Prostate gland (tissue), 2 donors: ENCODE data around the gene ZBTB7B. TPM values are rescaled to one million over a fixed set of nuclear protein-coding genes. Genes with fewer than 3 reads are reported as not detected.

ENCODE experiments used
- DNase-seq: peaks from one replicate; pipeline ENCODE4 v3.0.0-alpha.2; 2019; ENCODE audit warnings: low spot score
- H3K27ac ChIP-seq, 2 donors: fragments of 200-600 bp; sonication (generic); 2 replicates each; pipeline ENCODE4 v1.5.1; 2017 to 2019
- H3K27me3 ChIP-seq: fragments of 200-600 bp; sonication (generic); replicated peaks from 2 replicates; pipeline ENCODE4 v1.5.1; 2019; ENCODE audit not compliant: insufficient read depth
- H3K36me3 ChIP-seq, 2 donors: fragments of 200-600 bp; sonication (generic); 1 replicate in 1 of 2; 2 replicates in 1 of 2; pipeline versions ENCODE4 v1.5.1 to v1.8.1; 2017 to 2019
- H3K4me1 ChIP-seq: fragments of 200-600 bp; sonication (generic); replicated peaks from 2 replicates; pipeline ENCODE4 v1.5.1; 2019
- H3K4me3 ChIP-seq, 2 donors: fragments of 200-600 bp; sonication (generic); 2 replicates each; pipeline ENCODE4 v1.5.1; 2017 to 2019
- H3K9me3 ChIP-seq: fragments of 200-600 bp; sonication (generic); 2 replicates; pipeline ENCODE4 v1.5.1; 2017
- POLR2A ChIP-seq: fragments of 450-650 bp; IDR thresholded peaks from one replicate; pipeline ENCODE4 v1.6.1; 2016; ENCODE audit warnings: antibody characterized with exemption, mild to moderate bottlenecking
- POLR2AphosphoS5 ChIP-seq: sonication (generic); formaldehyde crosslinking; IDR thresholded peaks from one replicate; pipeline ENCODE4 v1.6.1; 2017; ENCODE audit warnings: antibody characterized with exemption
- WGBS: methylation state at CpG from one replicate; pipeline ENCODE4 v1.1.5; 2018; 5-methylcytosine and 5-hydroxymethylcytosine counted together
- intact Hi-C: fragments of 100-400 bp; cut with DNase I; formaldehyde crosslinking; loops from one replicate; pipeline ENCODE4 v1.14.2; 2022
- total RNA-seq, 2 donors: library from RNA; depleted of rRNA; stranded (reverse); fragments of >200 nt; gene quantifications; one replicate each; pipeline ENCODE4 v1.1.0, GENCODE V29; 2016
- TF ChIP-seq, protein P1 (sequence below), 4 experiments: fragments of 200-600 bp in 2 of 4; fragments of 450-650 bp in 2 of 4; sonication (generic) in 2 of 4; IDR thresholded peaks; 1 replicate in 3 of 4; 2 replicates in 1 of 4; pipeline ENCODE4 v1.5.1; 2016 to 2019; ENCODE audit warnings: antibody characterized with exemption in 4 of 4, mild to moderate bottlenecking in 2 of 4, moderate library complexity in 2 of 4

The ZBTB7B gene
- total RNA-seq, 2 donors from 2014 or later = 60.0 to 103 TPM

DNA sequence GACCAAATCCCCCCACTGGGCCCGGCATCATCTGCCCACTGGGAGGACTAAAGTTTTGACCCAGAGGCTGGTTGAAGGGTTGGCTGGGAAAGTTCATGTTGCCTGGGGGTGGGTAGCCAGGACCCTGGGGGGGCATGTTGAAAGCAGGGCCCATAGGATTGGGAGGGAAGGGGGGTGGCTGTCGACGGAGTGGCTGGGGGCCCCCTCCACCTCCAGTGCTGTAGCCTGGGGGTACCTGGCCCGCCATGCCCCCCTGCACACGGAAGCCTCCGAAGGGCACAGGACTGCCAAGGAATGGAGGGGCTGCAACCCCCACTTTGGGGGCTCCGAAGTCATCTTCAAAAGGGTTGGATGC is 43.2 kb upstream of the ZBTB7B start:
- WGBS = 84% methylated on average over 7 of the region's 7 CpGs
- H3K9me3 ChIP-seq = no peaks in the 10 kb centered on the region
- DNase-seq = no peak
- H3K27me3 ChIP-seq = no peaks in the 10 kb centered on the region
- H3K4me1 ChIP-seq = peaks cover 26% of the 10 kb centered on the region
- no peak for TF ChIP-seq POLR2A
- TF ChIP-seq, protein P1, sequence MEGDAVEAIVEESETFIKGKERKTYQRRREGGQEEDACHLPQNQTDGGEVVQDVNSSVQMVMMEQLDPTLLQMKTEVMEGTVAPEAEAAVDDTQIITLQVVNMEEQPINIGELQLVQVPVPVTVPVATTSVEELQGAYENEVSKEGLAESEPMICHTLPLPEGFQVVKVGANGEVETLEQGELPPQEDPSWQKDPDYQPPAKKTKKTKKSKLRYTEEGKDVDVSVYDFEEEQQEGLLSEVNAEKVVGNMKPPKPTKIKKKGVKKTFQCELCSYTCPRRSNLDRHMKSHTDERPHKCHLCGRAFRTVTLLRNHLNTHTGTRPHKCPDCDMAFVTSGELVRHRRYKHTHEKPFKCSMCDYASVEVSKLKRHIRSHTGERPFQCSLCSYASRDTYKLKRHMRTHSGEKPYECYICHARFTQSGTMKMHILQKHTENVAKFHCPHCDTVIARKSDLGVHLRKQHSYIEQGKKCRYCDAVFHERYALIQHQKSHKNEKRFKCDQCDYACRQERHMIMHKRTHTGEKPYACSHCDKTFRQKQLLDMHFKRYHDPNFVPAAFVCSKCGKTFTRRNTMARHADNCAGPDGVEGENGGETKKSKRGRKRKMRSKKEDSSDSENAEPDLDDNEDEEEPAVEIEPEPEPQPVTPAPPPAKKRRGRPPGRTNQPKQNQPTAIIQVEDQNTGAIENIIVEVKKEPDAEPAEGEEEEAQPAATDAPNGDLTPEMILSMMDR (IDR thresholded peaks at IDR 0.05) = no peak
- no peak for TF ChIP-seq POLR2AphosphoS5
- H3K36me3 ChIP-seq = no peaks in the 10 kb centered on the region
- H3K4me3 ChIP-seq = no peak overlapping the region
- H3K27ac ChIP-seq = no peak overlapping the region
- intact Hi-C loops = no loop called here

DNA sequence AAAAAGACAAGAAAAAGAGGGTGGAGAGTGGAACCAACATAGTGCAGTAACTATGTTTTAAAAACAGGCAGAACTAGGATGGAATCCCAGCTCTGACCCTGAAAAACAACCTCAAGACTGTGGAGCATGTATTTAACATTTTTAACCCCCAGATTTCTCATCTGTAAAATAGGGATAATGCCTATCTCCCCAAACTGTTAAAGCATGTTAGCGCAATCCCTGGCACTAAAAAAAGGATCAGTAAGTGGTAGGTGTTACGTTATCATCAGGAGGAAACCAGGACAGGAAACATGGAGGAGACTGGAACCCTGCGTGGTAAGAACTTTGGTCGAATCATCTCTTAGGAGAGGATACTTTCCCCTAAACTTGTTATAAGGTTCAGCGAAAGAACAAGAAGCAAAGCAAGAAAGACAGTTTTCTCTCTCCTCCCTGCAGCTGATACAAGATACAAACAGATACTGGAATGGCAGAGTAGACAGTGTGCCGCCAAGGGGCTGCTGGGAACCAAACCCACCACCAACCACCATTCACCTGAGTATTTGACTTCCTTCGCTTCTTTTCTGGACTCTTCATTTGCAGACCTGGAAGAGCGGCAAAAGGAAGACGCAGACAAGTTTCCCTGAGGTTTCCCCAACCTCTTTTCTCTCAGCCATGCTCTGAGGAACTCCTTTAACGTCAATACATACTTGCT is 42.0 kb upstream of the ZBTB7B start:
- H3K27me3 ChIP-seq = no peaks in the 10 kb centered on the region
- intact Hi-C loops = loop anchor here (5.0 kb wide), 2 partner anchors 37 to 92 kb away; partner anchors contain the start of gene ADAM15
- H3K9me3 ChIP-seq = no peaks in the 10 kb centered on the region
- peak overlapping the region; percentile 70 to 88 for H3K4me3 ChIP-seq
- peaks cover 16% of the 10 kb centered on the region for H3K4me1 ChIP-seq
- TF ChIP-seq, protein P1 (IDR thresholded peaks at IDR 0.05) = no peak
- TF ChIP-seq POLR2AphosphoS5 (no peak), POLR2A (no peak)
- 25% methylated on average over 10 of the region's 10 CpGs for WGBS
- no peak for DNase-seq
- peaks cover 0 to 7% of the 10 kb centered on the region in 2 donors for H3K36me3 ChIP-seq
- H3K27ac ChIP-seq = peak overlapping the region; percentile 98 to 99

DNA sequence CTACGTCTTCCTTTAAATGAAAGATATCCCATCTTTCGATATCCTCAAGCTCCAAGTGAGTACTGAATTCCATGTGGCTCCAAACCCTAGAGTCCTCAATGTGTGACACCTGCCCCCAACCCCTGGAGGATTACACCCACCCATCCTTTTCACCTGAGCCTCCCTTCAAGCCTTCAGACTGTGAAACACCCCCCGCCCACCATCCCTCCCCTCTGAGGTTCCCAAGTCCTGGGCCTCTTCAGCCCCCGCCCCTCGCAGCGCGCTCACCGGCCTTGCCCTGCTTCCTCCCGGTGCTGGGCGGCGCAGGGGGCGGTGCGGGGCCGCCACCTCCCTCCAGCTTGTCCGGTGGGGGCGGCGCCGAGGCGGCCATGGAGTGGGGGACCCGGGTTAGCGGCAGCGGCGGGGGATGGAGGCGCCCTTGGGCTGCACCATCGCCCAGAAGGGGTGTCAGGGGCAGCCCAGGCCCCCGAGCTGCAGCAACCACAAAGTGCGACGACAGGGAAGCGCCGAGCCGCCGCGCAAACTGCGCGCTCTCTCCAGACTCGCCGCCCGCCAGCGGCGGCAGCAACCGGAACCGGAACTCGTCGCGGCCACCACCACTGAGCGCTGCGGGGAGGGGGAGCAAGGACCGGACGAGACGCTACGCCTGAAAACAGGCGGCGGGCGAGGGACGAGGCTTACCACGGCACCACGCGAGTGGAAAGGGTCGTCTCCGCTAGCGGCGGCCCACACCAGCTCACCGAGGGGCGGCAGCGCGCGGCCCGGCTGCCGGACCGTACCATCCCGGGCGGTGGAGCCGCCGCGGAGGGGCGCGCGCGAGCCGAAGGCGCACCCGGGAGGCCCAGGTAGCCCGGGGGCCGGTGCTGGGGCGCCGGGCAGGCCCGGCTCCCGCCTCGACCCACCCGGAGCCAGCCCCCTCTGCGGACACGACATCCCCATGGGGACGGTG is 41.1 kb upstream of the ZBTB7B start, which contains the start of gene PYGO2:
Gene PYGO2 (minus strand): TSS at position 576 of the 949 bp plus-strand sequence. CDS start 206 bp downstream, at position 370.
- Histone ChIP-seq H3K4me1 (peaks cover 16% of the 10 kb centered on the region), H3K27ac (peak within 1 kb of the TSS; percentile 98 to 99), H3K27me3 (no peaks in the 10 kb centered on the region), H3K36me3 (peaks cover 0 to 10% of the 10 kb centered on the region in 2 donors), H3K4me3 (peak within 1 kb of the TSS; percentile 70 to 88), H3K9me3 (no peaks in the 10 kb centered on the region)
- intact Hi-C loops = loop anchor here (1.0 to 5.0 kb wide), 3 partner anchors 36 to 91 kb away; partner anchors contain the start of gene ADAM15
- WGBS = under 1% methylated on average over 50 of the region's 93 CpGs
- DNase-seq = peak; percentile 72
- TF ChIP-seq, protein P1 (IDR thresholded peaks at IDR 0.05) = peak; percentile 71 to 96 (median 91)
- peak; percentile 74 for TF ChIP-seq POLR2AphosphoS5
- peak; percentile 59 for TF ChIP-seq POLR2A

DNA sequence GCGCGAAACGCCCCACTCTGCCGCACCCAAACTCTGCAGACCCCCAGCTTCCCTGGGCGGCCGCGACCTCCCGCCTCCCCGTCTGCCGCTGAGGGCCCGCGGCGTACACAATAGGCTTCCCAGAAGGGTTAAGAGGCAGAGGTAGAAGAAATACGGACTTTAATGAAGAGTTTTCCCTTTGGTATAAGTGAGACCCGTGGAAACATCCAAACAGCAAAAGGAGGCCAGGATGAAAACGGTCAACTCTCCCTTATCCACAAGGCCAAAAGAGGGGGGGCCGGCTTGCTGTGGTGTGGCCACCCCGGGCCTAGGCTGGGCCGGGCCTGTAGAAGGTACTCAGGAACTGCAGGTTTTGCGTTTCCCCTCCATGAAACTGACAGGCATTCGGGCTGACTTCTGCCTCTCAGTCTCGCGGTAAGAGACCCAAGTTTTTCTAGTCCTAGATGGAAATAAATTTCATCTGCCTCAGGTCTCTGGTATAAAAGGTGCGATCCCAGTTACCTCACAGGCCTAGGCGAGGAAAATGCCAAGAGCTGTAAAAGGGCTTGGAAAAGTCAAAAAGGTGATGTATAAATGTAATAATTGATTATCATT is 40.3 kb upstream of the ZBTB7B start:
- Histone ChIP-seq H3K4me1 (peaks cover 16% of the 10 kb centered on the region), H3K27ac (peak overlapping the region; percentile 98 to 99), H3K36me3 (peaks cover 0 to 14% of the 10 kb centered on the region in 2 donors), H3K4me3 (peak overlapping the region; percentile 70 to 88), H3K9me3 (no peaks in the 10 kb centered on the region), H3K27me3 (no peaks in the 10 kb centered on the region)
- TF ChIP-seq, protein P1 (IDR thresholded peaks at IDR 0.05) = no peak
- TF ChIP-seq POLR2AphosphoS5 (no peak), POLR2A (no peak)
- intact Hi-C loops = loop anchor here (1.0 to 5.0 kb wide), 3 partner anchors 35 to 90 kb away; partner anchors contain the start of gene ADAM15
- peak; percentile 50 for DNase-seq
- WGBS = 2% methylated on average over 25 of the region's 25 CpGs
